Esophagus squamous epithelium (tissue), 4 donors: Measurements from ENCODE around the gene TMTC1.

ENCODE experiments used
- POLR2A ChIP-seq, 4 donors: fragments of 450-650 bp; IDR thresholded peaks; one replicate each; pipeline ENCODE4 v1.6.1; 2017; ENCODE audit warnings: antibody characterized with exemption in 4 of 4, mild to moderate bottlenecking in 4 of 4, moderate library complexity in 3 of 4
- TF ChIP-seq, protein P1 (sequence below), 6 experiments: fragments of 450-650 bp in 4 of 6; fragments of 200-600 bp in 2 of 6; sonication (generic) in 2 of 6; IDR thresholded peaks; one replicate each; pipeline ENCODE4 v1.5.1; 2016 to 2019; ENCODE audit warnings: antibody characterized with exemption in 6 of 6, mild to moderate bottlenecking in 4 of 6, moderate library complexity in 4 of 6

GRCh38 chr12:29569132-29569757 is 214.5 kb downstream of the TMTC1 start:
- TF ChIP-seq, protein P1, sequence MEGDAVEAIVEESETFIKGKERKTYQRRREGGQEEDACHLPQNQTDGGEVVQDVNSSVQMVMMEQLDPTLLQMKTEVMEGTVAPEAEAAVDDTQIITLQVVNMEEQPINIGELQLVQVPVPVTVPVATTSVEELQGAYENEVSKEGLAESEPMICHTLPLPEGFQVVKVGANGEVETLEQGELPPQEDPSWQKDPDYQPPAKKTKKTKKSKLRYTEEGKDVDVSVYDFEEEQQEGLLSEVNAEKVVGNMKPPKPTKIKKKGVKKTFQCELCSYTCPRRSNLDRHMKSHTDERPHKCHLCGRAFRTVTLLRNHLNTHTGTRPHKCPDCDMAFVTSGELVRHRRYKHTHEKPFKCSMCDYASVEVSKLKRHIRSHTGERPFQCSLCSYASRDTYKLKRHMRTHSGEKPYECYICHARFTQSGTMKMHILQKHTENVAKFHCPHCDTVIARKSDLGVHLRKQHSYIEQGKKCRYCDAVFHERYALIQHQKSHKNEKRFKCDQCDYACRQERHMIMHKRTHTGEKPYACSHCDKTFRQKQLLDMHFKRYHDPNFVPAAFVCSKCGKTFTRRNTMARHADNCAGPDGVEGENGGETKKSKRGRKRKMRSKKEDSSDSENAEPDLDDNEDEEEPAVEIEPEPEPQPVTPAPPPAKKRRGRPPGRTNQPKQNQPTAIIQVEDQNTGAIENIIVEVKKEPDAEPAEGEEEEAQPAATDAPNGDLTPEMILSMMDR (IDR thresholded peaks at IDR 0.05): no peak
- no peak for TF ChIP-seq POLR2A (IDR thresholded peaks at IDR 0.05)
